HEK293 (cell line): ENCODE results near the gene PRF1.

ENCODE experiments used
- CTCF ChIA-PET: fragments of 350-600 bp; formaldehyde crosslinking; extraction: SDS; loops from one replicate; lab custom pipeline; 2021; ENCODE audit warnings: antibody characterized with exemption; lab: Yijun Ruan, JAX
- POLR2A ChIA-PET: fragments of 300-600 bp; formaldehyde crosslinking; extraction: SDS; loops from one replicate; lab custom pipeline; 2020; ENCODE audit warnings: antibody characterized with exemption, inconsistent platforms; lab: Yijun Ruan, JAX
- H3K27ac ChIP-seq: fragments of 200-500 bp; sonication (Bioruptor generic); 2 replicates; pipeline ENCODE4 v1.5.1; 2014; ENCODE audit warnings: low read depth, low read length, control low read depth, inconsistent platforms; ENCODE audit errors: extremely low read depth
- H3K36me3 ChIP-seq, 2 experiments: fragments of 200-500 bp in 1 of 2; sonication (Bioruptor generic) in 1 of 2; 1 replicate in 1 of 2; 2 replicates in 1 of 2; pipeline ENCODE4 v1.5.1; 2014 to 2017; ENCODE audit warnings: inconsistent platforms in 2 of 2, low read length in 2 of 2; ENCODE audit not compliant: control insufficient read depth in 2 of 2, insufficient read depth in 1 of 2
- H3K4me1 ChIP-seq: fragments of 200-500 bp; sonication (Bioruptor generic); 2 replicates; pipeline ENCODE4 v1.5.1; 2014; ENCODE audit warnings: mild to moderate bottlenecking, low read length, inconsistent platforms; ENCODE audit not compliant: control insufficient read depth, insufficient read depth
- H3K4me3 ChIP-seq: 2 replicates; pipeline ENCODE4 v1.5.1; 2011; ENCODE audit warnings: low read depth, mild to moderate bottlenecking, control low read depth, low read length, moderate library complexity
- H3K9me3 ChIP-seq: fragments of 200-500 bp; sonication (Bioruptor generic); 2 replicates; pipeline ENCODE4 v1.5.1; 2014; ENCODE audit warnings: low read depth, low read length, inconsistent platforms; ENCODE audit not compliant: control insufficient read depth, insufficient read depth
- BCL11B ChIP-seq: fragments of 450-650 bp; formaldehyde crosslinking; IDR thresholded peaks from 2 replicates; pipeline ENCODE4 v1.5.1; 2016; ENCODE audit warnings: low read depth, missing biosample characterization, missing genetic modification characterization
- HOXA7 ChIP-seq: sonication (generic); formaldehyde crosslinking; IDR thresholded peaks from 2 replicates; pipeline ENCODE4 v1.8.1; 2022; ENCODE audit warnings: missing genetic modification reagents, borderline replicate concordance
- HOXD13 ChIP-seq: sonication (generic); formaldehyde crosslinking; IDR thresholded peaks from 2 replicates; pipeline ENCODE4 v1.8.0; 2022; ENCODE audit warnings: missing genetic modification reagents, borderline replicate concordance
- PRDM1 ChIP-seq: fragments of 450-650 bp; formaldehyde crosslinking; IDR thresholded peaks from 2 replicates; pipeline ENCODE4; 2016; ENCODE audit warnings: missing biosample characterization, missing genetic modification characterization
- PRDM4 ChIP-seq: fragments of 450-650 bp; formaldehyde crosslinking; IDR thresholded peaks from 2 replicates; pipeline ENCODE4 v1.5.1; 2017; ENCODE audit warnings: missing biosample characterization, missing genetic modification characterization
- ZBTB1 ChIP-seq: fragments of 450-650 bp; formaldehyde crosslinking; IDR thresholded peaks from 2 replicates; pipeline ENCODE4 v1.5.1; 2016; ENCODE audit warnings: missing biosample characterization, missing genetic modification characterization
- ZBTB17 ChIP-seq: fragments of 450-650 bp; formaldehyde crosslinking; IDR thresholded peaks from 2 replicates; pipeline ENCODE4 v1.5.1; 2016; ENCODE audit warnings: missing biosample characterization, missing genetic modification characterization
- ZBTB6 ChIP-seq: fragments of 450-650 bp; formaldehyde crosslinking; IDR thresholded peaks from 2 replicates; pipeline ENCODE4 v1.5.1; 2017; ENCODE audit warnings: missing biosample characterization, missing genetic modification characterization
- ZEB2 ChIP-seq: fragments of 450-650 bp; formaldehyde crosslinking; IDR thresholded peaks from 2 replicates; pipeline ENCODE4 v1.5.1; 2016; ENCODE audit warnings: missing biosample characterization, missing genetic modification characterization
- ZNF148 ChIP-seq: fragments of 450-650 bp; formaldehyde crosslinking; IDR thresholded peaks from 2 replicates; pipeline ENCODE4 v1.5.0; 2017; ENCODE audit warnings: missing biosample characterization, missing genetic modification characterization, borderline replicate concordance
- ZNF157 ChIP-seq: fragments of 450-650 bp; formaldehyde crosslinking; IDR thresholded peaks from 2 replicates; pipeline ENCODE4 v1.5.1; 2016; ENCODE audit warnings: missing biosample characterization, missing genetic modification characterization
- ZNF184 ChIP-seq: fragments of 450-650 bp; IDR thresholded peaks from 2 replicates; pipeline ENCODE4 v1.5.1; 2018; ENCODE audit warnings: missing biosample characterization, mild to moderate bottlenecking, missing genetic modification characterization
- ZNF202 ChIP-seq: fragments of 450-650 bp; formaldehyde crosslinking; IDR thresholded peaks from 2 replicates; pipeline ENCODE4 v1.5.1; 2016; ENCODE audit warnings: missing biosample characterization, missing genetic modification characterization, borderline replicate concordance
- ZNF366 ChIP-seq: fragments of 450-650 bp; formaldehyde crosslinking; conservative IDR thresholded peaks from 2 replicates; pipeline ENCODE4 v1.5.1; 2016; ENCODE audit warnings: missing biosample characterization, missing genetic modification characterization
- ZNF571 ChIP-seq: fragments of 450-650 bp; formaldehyde crosslinking; IDR thresholded peaks from 2 replicates; pipeline ENCODE4 v1.5.0; 2017; ENCODE audit warnings: missing biosample characterization, missing genetic modification characterization
- ZNF596 ChIP-seq: fragments of 450-650 bp; IDR thresholded peaks from 2 replicates; pipeline ENCODE4 v1.5.0; 2018; ENCODE audit warnings: missing biosample characterization, mild to moderate bottlenecking, missing genetic modification characterization, moderate library complexity
- ZNF600 ChIP-seq: fragments of 450-650 bp; formaldehyde crosslinking; IDR thresholded peaks from 2 replicates; pipeline ENCODE4 v1.5.1; 2016; ENCODE audit warnings: missing biosample characterization, missing genetic modification characterization
- ZNF639 ChIP-seq: fragments of 450-650 bp; formaldehyde crosslinking; IDR thresholded peaks from 2 replicates; pipeline ENCODE4 v1.5.1; 2016; ENCODE audit warnings: missing biosample characterization, missing genetic modification characterization
- ZNF664 ChIP-seq: fragments of 450-650 bp; formaldehyde crosslinking; IDR thresholded peaks from 2 replicates; pipeline ENCODE4 v1.5.1; 2016; ENCODE audit warnings: missing biosample characterization, missing genetic modification characterization
- ZNF677 ChIP-seq: fragments of 450-650 bp; IDR thresholded peaks from 2 replicates; pipeline ENCODE4 v1.5.0; 2018; ENCODE audit warnings: missing biosample characterization, mild to moderate bottlenecking, missing genetic modification characterization, moderate library complexity
- ZNF692 ChIP-seq: fragments of 450-650 bp; formaldehyde crosslinking; IDR thresholded peaks from 2 replicates; pipeline ENCODE4 v1.5.1; 2016; ENCODE audit warnings: missing biosample characterization, missing genetic modification characterization
- ZSCAN16 ChIP-seq: fragments of 450-650 bp; formaldehyde crosslinking; IDR thresholded peaks from 2 replicates; pipeline ENCODE4 v1.5.1; 2016; ENCODE audit warnings: missing biosample characterization, missing genetic modification characterization

Gene PRF1

GRCh38 chr10:70595566-70596016, 7.0 kb downstream of the PRF1 start:
- TF ChIP-seq ZNF600: no peak
- no peak for TF ChIP-seq ZBTB1 (tag by site-specific recombination)
- no peak for TF ChIP-seq ZBTB17
- TF ChIP-seq ZNF664 (tag by site-specific recombination): no peak
- Histone ChIP-seq H3K27ac (no peak overlapping the region), H3K4me3 (no peak overlapping the region), H3K9me3 (no peaks in the 10 kb centered on the region), H3K36me3 (no peaks in the 10 kb centered on the region), H3K4me1 (no peaks in the 10 kb centered on the region)
- CTCF ChIA-PET: interaction anchor here (1.2 to 2.1 kb wide), 2 partner anchors 10 to 47 kb away, joined by 3 to 8 read pairs; no protein-coding TSS in a partner anchor
- POLR2A ChIA-PET: no interaction called here

- POLR2A ChIA-PET: no interaction called here
- CTCF ChIA-PET: interaction anchor here (0.7 to 2.1 kb wide), 2 partner anchors 8 to 43 kb away, joined by 3 to 8 read pairs; no protein-coding TSS in a partner anchor
Measured at GRCh38 chr10:70594161-70594560, 8.4 kb downstream of the PRF1 start.

More at GRCh38 chr10:70594161-70594560, 8.4 kb downstream of the PRF1 start:
- H3K4me3 ChIP-seq: no peak overlapping the region
- TF ChIP-seq HOXD13 (CRISPR knock-in tag) (no peak), HOXA7 (CRISPR knock-in tag) (no peak), ZNF366 (tag by site-specific recombination) (no peak), ZNF677 (tag by site-specific recombination) (no peak), PRDM4 (tag by site-specific recombination) (no peak), ZSCAN16 (tag by site-specific recombination) (no peak), ZNF202 (tag by site-specific recombination) (no peak), ZBTB6 (tag by site-specific recombination) (no peak), ZNF148 (tag by site-specific recombination) (no peak), ZNF571 (no peak), ZNF692 (tag by site-specific recombination) (no peak), PRDM1 (tag by site-specific recombination) (no peak), ZNF600 (no peak), ZNF596 (tag by site-specific recombination) (no peak), ZNF157 (tag by site-specific recombination) (no peak), ZNF639 (no peak), BCL11B (tag by site-specific recombination) (no peak), ZNF184 (no peak), ZEB2 (tag by site-specific recombination) (no peak)
- H3K27ac ChIP-seq: no peak overlapping the region
- H3K9me3 ChIP-seq: no peaks in the 10 kb centered on the region
- no peaks in the 10 kb centered on the region for H3K4me1 ChIP-seq
- no peaks in the 10 kb centered on the region for H3K36me3 ChIP-seq
